ENCODE measurements around the gene C5orf58. TPM values are rescaled to one million over a fixed set of nuclear protein-coding genes. Genes with fewer than 3 reads are reported as not detected.
A peak's percentile ranks its signal among the peaks of the same experiment; 100 is the strongest.

The C5orf58 gene
- polyA plus RNA-seq, 1 donor from 2014 or later, result not detected

DNA sequence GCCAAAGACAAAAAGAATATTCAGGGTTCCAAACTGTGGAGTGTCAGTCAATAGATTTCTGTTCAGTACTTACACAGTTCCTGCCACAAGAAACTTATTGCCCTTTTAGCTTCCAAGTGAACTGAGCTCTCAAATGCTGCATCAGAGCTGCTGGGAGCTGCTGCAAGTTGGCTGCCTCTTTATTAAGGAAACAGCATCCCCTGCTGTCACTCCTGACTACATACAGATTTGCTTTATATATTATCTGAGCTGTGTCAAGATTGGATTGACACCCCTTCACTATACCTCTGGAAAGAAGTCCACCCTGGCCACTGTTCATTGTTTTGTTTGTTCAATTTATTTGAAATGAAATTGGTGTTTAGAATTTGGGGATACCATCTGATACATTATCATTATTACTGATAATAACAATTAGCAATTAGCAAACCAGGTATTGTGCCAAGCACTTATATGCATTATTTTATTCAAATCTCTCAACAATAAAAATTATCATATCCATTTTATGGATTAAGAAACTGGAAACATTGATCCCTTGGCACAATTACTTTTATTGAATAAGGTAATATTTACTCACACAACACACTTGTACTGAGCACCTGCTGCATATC lies 16.4 kb upstream of the C5orf58 start:
- Histone ChIP-seq H2AFZ (ENCODE audit: low read depth, low read length) (no peak overlapping the region), H3K79me2 (replicated peaks; ENCODE audit: insufficient read depth, low read length) (no peaks in the 10 kb centered on the region), H3K9me3 (ENCODE audit: low read length) (no peaks in the 10 kb centered on the region), H3K9me2 (ENCODE audit: insufficient read depth, low read length) (no peaks in the 10 kb centered on the region), H3K9ac (ENCODE audit: low read length) (no peak overlapping the region), H3K4me2 (ENCODE audit: low read length) (no peak overlapping the region), H3K36me3 (ENCODE audit: insufficient read depth, low read length) (no peaks in the 10 kb centered on the region), H4K20me1 (ENCODE audit: insufficient read depth) (no peaks in the 10 kb centered on the region), H3K4me3 (ENCODE audit: low read length) (no peak overlapping the region), H3K27ac (ENCODE audit: low read length) (no peak overlapping the region), H3K27me3 (ENCODE audit: insufficient read depth, low read depth, low read length) (peaks cover 9% of the 10 kb centered on the region), H3F3A (ENCODE audit: insufficient read depth, low read length, poor library complexity, severe bottlenecking) (no peaks in the 10 kb centered on the region)
- TF ChIP-seq EP300 (conservative IDR thresholded peaks at IDR 0.05; ENCODE audit: poor library complexity, severe bottlenecking) (no peak), EZH2 (IDR thresholded peaks at IDR 0.05; ENCODE audit: borderline replicate concordance, insufficient read depth, low read length, poor library complexity, severe bottlenecking) (no peak), TAF1 (IDR thresholded peaks at IDR 0.05; ENCODE audit: low read depth) (no peak), SMC3 (conservative IDR thresholded peaks at IDR 0.05; ENCODE audit: poor library complexity) (peak; percentile 99), REST (IDR thresholded peaks at IDR 0.05; ENCODE audit: borderline replicate concordance) (no peak), POLR2AphosphoS5 (IDR thresholded peaks at IDR 0.05) (no peak), RAD21 (conservative IDR thresholded peaks at IDR 0.05) (peak; percentile 98), MXI1 (conservative IDR thresholded peaks at IDR 0.05; ENCODE audit: poor library complexity, severe bottlenecking) (no peak), CTCF (IDR thresholded peaks at IDR 0.05; ENCODE audit: poor library complexity, severe bottlenecking) (peak; percentile 97)

GRCh38 chr5:170217831-170218230 lies 15.0 kb upstream of the C5orf58 start:
- no peaks in the 10 kb centered on the region for H3K9me3 ChIP-seq (ENCODE audit: low read length)
- no peaks in the 10 kb centered on the region for H3K79me2 ChIP-seq (replicated peaks; ENCODE audit: insufficient read depth, low read length)
- H3K36me3 ChIP-seq (ENCODE audit: insufficient read depth, low read length), result no peaks in the 10 kb centered on the region
- H3K27ac ChIP-seq (ENCODE audit: low read length), result no peak overlapping the region
- no peaks in the 10 kb centered on the region for H3K9me2 ChIP-seq (ENCODE audit: insufficient read depth, low read length)
- H2AFZ ChIP-seq (ENCODE audit: low read depth, low read length), result no peak overlapping the region
- no peaks in the 10 kb centered on the region for H3F3A ChIP-seq (ENCODE audit: insufficient read depth, low read length, poor library complexity, severe bottlenecking)
- no peak overlapping the region for H3K9ac ChIP-seq (ENCODE audit: low read length)
- peaks cover 9% of the 10 kb centered on the region for H3K27me3 ChIP-seq (ENCODE audit: insufficient read depth, low read depth, low read length)
- H4K20me1 ChIP-seq (ENCODE audit: insufficient read depth), result no peaks in the 10 kb centered on the region
- H3K4me3 ChIP-seq (ENCODE audit: low read length), result no peak overlapping the region
- TF ChIP-seq TAF1 (IDR thresholded peaks at IDR 0.05; ENCODE audit: low read depth), result no peak
- TF ChIP-seq CTCF (IDR thresholded peaks at IDR 0.05; ENCODE audit: poor library complexity, severe bottlenecking), result no peak
- no peak for TF ChIP-seq RAD21 (conservative IDR thresholded peaks at IDR 0.05)
- TF ChIP-seq EZH2 (IDR thresholded peaks at IDR 0.05; ENCODE audit: borderline replicate concordance, insufficient read depth, low read length, poor library complexity, severe bottlenecking), result no peak
- no peak for TF ChIP-seq MXI1 (conservative IDR thresholded peaks at IDR 0.05; ENCODE audit: poor library complexity, severe bottlenecking)
- TF ChIP-seq REST (IDR thresholded peaks at IDR 0.05; ENCODE audit: borderline replicate concordance), result no peak
- no peak for TF ChIP-seq SMC3 (conservative IDR thresholded peaks at IDR 0.05; ENCODE audit: poor library complexity)
- no peak for TF ChIP-seq POLR2AphosphoS5 (IDR thresholded peaks at IDR 0.05)
- no peak for TF ChIP-seq EP300 (conservative IDR thresholded peaks at IDR 0.05; ENCODE audit: poor library complexity, severe bottlenecking)
- no peak overlapping the region for H3K4me2 ChIP-seq (ENCODE audit: low read length)
